SKM-1 (cell line): ENCODE measurements around the gene UBL5.
A peak's percentile ranks its signal among the peaks of the same experiment; 100 is the strongest.
"Not testable (repeated sequence)": the region's sequence is repeated elsewhere in the genome, so short reads cannot be mapped to it uniquely, and the experiment has no call there.

Experiments
- DNase-seq: peaks from one replicate; lab custom pipeline; 2025; ENCODE audit not compliant: unreplicated experiment; lab: John Stamatoyannopoulos, UW

The UBL5 gene

GRCh38 chr19:9811139-9811538 is 16.6 kb upstream of the UBL5 start:
- DNase-seq, result no peak

GRCh38 chr19:9818175-9818733 is 9.5 kb upstream of the UBL5 start:
- no peak for DNase-seq

GRCh38 chr19:9818734-9819595 is 8.8 kb upstream of the UBL5 start, which contains the start of gene FBXL12:
Gene FBXL12, minus strand, starts transcription at chr19:9819079. Its CDS starts 266 bp downstream, at chr19:9818813.
- DNase-seq, result peak; percentile 99

- no peak for DNase-seq
Measured at GRCh38 chr19:9819596-9819909, 8.2 kb upstream of the UBL5 start.

GRCh38 chr19:9820034-9820433 is 7.7 kb upstream of the UBL5 start:
- not testable (repeated sequence) for DNase-seq

GRCh38 chr19:9823816-9824215 is 3.9 kb upstream of the UBL5 start:
- DNase-seq, result no peak

GRCh38 chr19:9828551-9829063 is 889 bp downstream of the UBL5 start:
- DNase-seq, result no peak

GRCh38 chr19:9834307-9834725 is 6.6 kb downstream of the UBL5 start:
- DNase-seq, result no peak

- peak; percentile 98 for DNase-seq
Measured at GRCh38 chr19:9834726-9835506, 7.2 kb downstream of the UBL5 start, which contains the start of gene PIN1. Gene PIN1, plus strand, starts transcription at chr19:9835318. Its CDS starts 27 bp downstream, at chr19:9835345.

- no peak for DNase-seq
Measured at GRCh38 chr19:9835507-9835949, 7.8 kb downstream of the UBL5 start.

- DNase-seq, result no peak
Measured at GRCh38 chr19:9836021-9836420, 8.3 kb downstream of the UBL5 start.

- DNase-seq, result no peak
Measured at GRCh38 chr19:9838324-9838723, 10.6 kb downstream of the UBL5 start.

- no peak for DNase-seq
Measured at GRCh38 chr19:9839415-9839814, 11.7 kb downstream of the UBL5 start.

GRCh38 chr19:9842834-9843625 is 15.3 kb downstream of the UBL5 start:
- no peak for DNase-seq

GRCh38 chr19:9843626-9844273 is 16.0 kb downstream of the UBL5 start:
- DNase-seq, result not testable (repeated sequence)

GRCh38 chr19:9847087-9847671 is 19.5 kb downstream of the UBL5 start:
- DNase-seq, result no peak

- DNase-seq, result no peak
Measured at GRCh38 chr19:9848060-9848459, 20.3 kb downstream of the UBL5 start.

GRCh38 chr19:9848762-9849161 is 21.0 kb downstream of the UBL5 start:
- no peak for DNase-seq

- no peak for DNase-seq
Measured at GRCh38 chr19:9849791-9850190, 22.1 kb downstream of the UBL5 start.
